NCI-H510A (cell line): ENCODE data around the gene SND1.
"Not testable (repeated sequence)": the region's sequence is repeated elsewhere in the genome, so short reads cannot be mapped to it uniquely, and the experiment has no call there.

Experiments used
- DNase-seq: peaks from one replicate; lab custom pipeline; 2025; lab: John Stamatoyannopoulos, UW

The SND1 gene

DNA sequence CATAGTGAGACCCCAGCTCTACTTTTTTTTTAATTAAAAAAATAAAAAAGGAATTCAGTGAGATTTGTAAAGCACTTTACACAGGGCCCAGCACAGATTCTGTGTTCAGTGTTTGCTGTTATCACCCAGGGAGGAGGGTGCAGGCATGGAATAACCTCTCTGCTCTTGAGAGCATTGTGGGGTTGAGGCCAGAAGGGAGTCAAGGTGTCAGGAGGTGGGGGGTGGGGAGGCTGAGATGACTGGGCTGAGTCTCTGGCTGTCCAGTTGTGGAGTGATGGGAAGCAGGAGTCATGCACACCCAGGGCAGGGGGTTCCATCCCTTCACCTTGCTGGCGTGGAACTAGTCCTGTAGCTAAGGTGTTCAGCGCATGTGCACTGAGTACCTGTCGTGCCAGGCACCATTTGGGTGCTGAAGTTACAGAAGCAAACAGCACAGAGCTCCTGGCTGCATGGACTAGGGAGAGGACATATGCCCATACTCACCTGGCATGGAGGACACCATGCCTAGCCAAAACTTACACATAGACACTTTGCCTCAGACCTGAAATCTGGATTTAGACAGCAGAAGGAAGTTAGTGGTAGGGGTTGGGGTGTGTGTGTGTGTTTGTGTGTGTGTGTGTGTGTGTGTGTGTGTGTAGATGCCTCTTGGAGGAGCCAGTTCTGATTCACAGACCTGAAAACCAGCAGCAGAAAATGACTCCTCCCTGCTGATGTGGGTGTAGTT lies 448.4 kb downstream of the SND1 start:
- DNase-seq: no peak

DNA sequence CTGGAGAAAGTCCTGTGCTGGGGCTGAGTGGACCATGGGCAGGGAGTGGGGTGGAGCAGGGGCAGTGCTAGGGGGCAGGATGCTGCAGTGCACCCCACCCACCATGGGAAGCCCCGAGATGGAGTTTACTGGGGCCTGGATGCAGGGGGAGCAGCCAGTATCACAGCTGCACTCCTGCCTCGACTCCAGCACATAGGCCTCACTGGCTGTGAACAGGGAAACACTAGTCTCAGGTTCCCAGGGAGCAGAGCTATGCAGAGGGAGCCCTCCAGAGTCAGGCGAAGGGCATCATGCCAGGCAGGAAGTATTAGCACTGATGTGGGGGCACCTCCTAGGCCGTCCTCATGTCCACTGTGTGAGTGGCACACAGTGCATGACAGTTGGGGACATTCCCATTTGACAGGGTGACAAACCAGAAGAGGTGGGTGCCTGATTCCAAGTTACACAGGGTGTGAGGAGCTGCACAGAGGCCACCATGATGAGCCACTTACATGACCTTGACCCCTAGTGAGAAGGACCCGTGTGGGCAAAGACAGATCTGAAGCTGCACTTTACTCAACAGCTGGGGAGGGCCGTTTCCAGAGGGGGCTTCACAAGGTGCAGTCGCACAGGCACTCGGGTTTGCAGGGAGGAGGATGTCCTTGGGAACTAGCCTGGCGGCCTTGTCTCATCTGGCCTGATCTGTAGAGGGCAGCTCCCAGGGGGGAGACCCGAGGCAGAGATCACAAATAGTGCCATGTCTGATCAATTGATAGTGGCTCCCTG lies 449.1 kb downstream of the SND1 start:
- DNase-seq: no peak

DNA sequence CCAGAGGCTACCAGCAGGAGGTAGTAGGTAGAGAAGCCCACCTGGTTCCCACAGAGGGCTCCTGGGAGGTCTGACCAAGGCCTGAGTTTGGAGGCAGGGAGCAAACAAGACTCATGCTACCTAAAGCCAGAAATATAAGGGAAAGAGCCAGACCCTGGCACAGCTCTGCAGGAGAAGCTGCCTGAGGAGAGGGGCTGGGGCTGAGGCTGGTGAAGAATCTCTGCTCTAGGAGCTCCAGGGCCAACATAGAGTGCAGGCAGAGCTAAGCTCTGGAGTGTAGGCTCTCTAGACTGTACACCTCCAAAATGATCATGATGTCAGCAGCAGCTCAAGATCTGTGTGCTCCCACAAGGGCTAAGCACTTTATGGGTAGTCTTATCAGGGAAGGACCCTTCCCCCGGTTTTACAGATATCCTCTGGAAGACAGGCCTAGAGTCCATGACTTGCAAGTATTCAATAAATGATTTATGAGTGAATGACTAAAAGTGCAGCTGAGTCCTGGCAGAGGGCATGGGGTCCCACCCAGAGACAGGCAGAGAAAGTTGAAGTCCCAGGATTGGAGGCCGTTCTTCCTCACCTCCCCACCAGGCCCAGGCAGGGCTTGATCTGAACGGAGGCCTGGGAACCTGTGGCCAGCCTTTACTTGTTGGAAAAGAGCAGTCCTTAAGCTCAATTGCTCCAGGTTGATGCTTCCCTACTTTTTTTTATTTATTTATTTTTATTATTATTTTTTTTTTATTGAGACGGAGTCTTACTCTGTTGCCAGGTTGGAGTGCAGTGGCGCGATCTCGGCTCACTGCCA lies 450.7 kb downstream of the SND1 start:
- no peak for DNase-seq

DNA sequence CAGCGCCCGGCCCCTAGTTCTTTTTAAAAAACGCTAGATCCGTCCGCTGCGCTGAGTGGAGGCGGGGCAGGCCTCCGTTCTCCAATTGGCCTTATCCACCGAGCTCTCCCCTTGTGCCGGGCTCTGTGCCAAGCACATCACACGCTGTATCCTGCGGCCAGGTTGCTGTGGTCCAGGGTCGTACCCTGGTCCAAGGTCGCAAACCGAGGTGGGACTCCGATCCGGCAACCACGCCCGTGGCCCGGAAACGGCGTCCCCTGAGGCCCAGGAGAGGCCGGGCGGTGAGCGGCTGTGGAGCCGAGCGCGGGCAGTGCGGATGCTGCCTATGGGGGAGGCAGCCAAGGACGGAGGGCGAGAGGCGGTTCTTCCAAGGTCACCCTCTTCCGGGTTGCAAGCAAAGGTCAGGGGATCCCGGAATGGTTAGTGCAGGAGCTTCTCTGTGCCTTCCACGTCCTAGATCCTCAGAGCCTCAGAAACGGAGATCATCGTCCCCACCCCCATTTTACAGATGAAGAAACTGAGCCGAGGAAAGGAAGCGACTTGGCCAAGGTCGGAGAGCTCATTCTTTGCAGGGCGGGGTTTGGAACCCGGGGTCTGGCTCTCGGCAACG lies 451.6 kb downstream of the SND1 start:
- DNase-seq: no peak

GRCh38 chr7:128104108-128104742 lies 452.2 kb downstream of the SND1 start:
- no peak for DNase-seq

- no peak for DNase-seq
These were observed 453.4 kb downstream of the SND1 start for GRCh38 chr7:128105228-128106022.

GRCh38 chr7:128106821-128107220 lies 454.8 kb downstream of the SND1 start:
- DNase-seq: no peak

DNA sequence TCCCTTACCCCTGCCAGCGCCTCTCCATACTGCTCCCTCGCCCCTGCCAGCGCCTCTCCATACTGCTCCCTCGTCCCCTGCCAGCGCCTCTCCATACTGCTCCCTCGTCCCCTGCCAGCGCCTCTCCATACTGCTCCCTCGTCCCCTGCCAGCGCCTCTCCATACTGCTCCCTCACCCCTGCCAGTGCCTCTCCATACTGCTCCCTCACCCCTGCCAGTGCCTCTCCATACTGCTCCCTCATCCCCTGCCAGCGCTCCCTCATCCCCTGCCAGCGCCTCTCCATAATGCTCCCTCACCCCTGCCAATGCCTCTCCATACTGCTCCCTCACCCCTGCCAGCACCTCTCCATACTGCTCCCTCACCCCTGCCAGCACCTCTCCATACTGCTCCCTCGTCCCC lies 455.5 kb downstream of the SND1 start:
- DNase-seq: not testable (repeated sequence)

DNA sequence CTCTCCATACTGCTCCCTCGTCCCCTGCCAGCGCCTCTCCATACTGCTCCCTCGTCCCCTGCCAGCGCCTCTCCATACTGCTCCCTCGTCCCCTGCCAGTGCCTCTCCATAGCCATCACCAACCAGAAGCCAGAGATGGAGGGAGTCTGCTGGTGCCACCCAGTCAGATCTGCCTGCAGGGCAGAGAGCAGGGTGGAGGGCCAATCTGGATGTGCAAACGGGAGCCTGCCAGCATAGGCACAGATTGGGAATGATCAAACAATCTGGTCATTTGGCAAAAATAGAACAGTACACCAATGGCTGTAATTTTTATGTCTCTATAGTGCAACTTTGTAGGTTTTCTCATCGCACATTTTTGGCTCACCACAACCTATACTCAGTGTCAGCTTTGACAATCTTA lies 456.1 kb downstream of the SND1 start:
- no peak for DNase-seq

- no peak for DNase-seq
These were observed 456.8 kb downstream of the SND1 start for GRCh38 chr7:128108641-128109423.

GRCh38 chr7:128109424-128109969 lies 457.5 kb downstream of the SND1 start:
- DNase-seq: not testable (repeated sequence)

GRCh38 chr7:128110641-128111364 lies 458.8 kb downstream of the SND1 start:
- DNase-seq: no peak

DNA sequence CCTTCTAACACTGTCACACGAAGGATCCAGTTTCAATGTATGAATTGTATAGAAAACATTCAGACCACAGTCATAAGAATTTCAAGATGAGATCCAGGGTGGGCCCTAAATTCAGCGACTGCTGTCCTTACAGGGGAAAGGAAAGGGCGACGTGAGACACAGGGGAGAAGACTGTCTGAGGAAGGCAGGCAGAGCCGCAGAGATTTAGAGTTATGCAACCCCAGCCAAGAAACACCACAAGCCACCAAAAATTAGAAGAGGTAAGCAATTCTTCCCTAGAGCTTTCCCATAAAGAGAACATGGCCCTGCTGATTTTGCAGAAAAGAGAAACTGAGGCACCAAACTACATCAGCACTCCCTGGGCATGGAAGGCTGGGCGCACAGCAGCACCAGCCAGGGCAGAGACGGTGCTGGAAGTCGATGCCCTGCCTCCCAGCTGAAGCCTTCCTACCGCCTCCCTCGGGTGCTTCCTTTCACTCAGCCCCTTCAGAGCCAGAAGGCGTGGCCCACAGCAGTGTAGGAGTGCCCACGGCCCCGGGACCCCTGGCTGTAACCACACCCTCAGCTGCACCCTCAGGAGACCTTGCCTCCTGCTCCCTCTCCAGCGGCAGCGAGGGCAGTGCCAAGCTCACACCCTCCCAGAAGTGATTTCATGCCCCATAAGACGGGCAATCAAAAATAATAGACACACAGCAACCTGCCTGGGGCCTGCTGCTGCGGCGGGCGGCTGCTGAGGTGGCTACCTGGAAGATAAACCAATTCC lies 460.2 kb downstream of the SND1 start:
- DNase-seq: no peak

- no peak for DNase-seq
These were observed 460.8 kb downstream of the SND1 start for GRCh38 chr7:128112781-128113221.

DNA sequence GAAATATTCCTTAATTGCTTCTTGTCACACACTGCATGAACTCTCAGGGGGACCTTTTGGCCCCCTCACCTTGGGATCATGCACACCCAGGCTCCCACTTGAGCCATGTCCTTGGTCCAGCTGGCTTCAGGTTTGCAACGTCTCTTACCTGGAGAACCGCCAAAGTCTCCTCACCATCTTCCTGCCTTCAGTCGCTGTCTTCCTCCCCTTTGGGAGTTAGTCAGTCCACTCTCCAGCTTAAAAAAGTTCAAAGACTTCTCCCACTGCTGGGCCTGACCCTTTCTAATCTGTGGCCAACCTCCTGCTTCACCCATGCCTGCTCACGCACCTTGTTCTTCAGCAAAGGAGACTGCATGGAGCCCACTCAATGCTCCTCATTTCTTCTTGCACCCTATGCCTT lies 461.8 kb downstream of the SND1 start:
- no peak for DNase-seq

DNA sequence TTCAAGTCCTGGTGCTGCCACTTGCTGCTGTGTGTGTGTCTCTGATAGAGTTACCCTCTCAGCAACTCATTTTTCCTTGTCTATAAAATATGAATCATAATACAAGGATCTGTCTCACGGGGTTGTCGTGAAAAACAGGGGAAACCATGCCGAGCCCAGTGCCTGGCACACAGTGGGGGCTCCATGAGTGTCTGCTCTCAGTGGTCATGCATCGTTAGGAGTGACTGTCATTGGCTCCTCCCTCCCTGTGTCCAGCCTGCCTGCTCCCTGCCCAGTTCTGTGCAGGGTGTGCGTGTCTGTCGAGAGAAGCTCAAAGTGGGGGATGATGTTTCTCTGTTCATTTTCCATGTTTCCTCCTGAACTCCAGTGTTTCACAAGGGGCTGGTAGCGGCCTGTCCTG lies 462.8 kb downstream of the SND1 start:
- no peak for DNase-seq

GRCh38 chr7:128115336-128115820 lies 463.4 kb downstream of the SND1 start:
- no peak for DNase-seq
